Endothelial cell of umbilical vein (primary cell): ENCODE results near the gene TUBB3. TPM values are rescaled to one million over a fixed set of nuclear protein-coding genes. Genes with fewer than 3 reads are reported as not detected.
A peak's percentile ranks its signal among the peaks of the same experiment; 100 is the strongest.

Experiments
- BruUV-seq: library from RNA; stranded (reverse); fragments of 400-500 nt; replicated peaks from 2 replicates; lab custom pipeline; 2021; lab: Mats Ljungman, UMichigan
- CTCF ChIA-PET: fragments of 300-600, 350-600 bp; sonication (Branson Sonifier 250); formaldehyde crosslinking; loops from one replicate; lab custom pipeline; 2021; ENCODE audit warnings: antibody characterized with exemption, inconsistent platforms; lab: Charles Lee
- POLR2A ChIA-PET: fragments of 300-600, 350-600 bp; sonication (Branson Sonifier 250); formaldehyde crosslinking; loops from one replicate; lab custom pipeline; 2021; ENCODE audit warnings: antibody characterized with exemption, inconsistent platforms; lab: Charles Lee
- DNase-seq: peaks from one replicate; pipeline ENCODE4 v3.0.0-alpha.2; 2011; ENCODE audit warnings: low read depth, low spot score
- FAIRE-seq: peaks from 2 replicates; lab custom pipeline; 2011; peaks lifted over from hg19 to GRCh38; lab: Jason Lieb, UNC
- H2AFZ ChIP-seq: 2 replicates; pipeline ENCODE4 v1.6.0; 2012; ENCODE audit warnings: low read depth, low read length, control low read depth, inconsistent platforms
- H3K27ac ChIP-seq: 2 replicates; pipeline ENCODE4 v1.5.1; 2011; ENCODE audit warnings: low read depth, mild to moderate bottlenecking, control low read depth, low read length, moderate library complexity; ENCODE audit not compliant: insufficient read depth
- H3K27me3 ChIP-seq, 2 experiments: 2 replicates each; pipeline versions ENCODE4 v1.6.0 to v1.6.1; 2011; ENCODE audit warnings: low read length in 2 of 2, mixed read lengths in 1 of 2; ENCODE audit not compliant: control insufficient read depth in 2 of 2, insufficient read depth in 2 of 2
- H3K36me3 ChIP-seq, 2 experiments: 2 replicates in 1 of 2; 3 replicates in 1 of 2; pipeline ENCODE4 v1.5.1; 2011; ENCODE audit warnings: low read length in 2 of 2, mild to moderate bottlenecking in 1 of 2, moderate library complexity in 1 of 2; ENCODE audit not compliant: control insufficient read depth in 2 of 2, insufficient read depth in 2 of 2; ENCODE audit errors: extremely low read depth in 1 of 2
- H3K4me1 ChIP-seq: 3 replicates; pipeline ENCODE4 v1.5.1; 2011; ENCODE audit warnings: mild to moderate bottlenecking, low read length; ENCODE audit not compliant: control insufficient read depth, insufficient read depth; ENCODE audit errors: extremely low read depth
- H3K4me2 ChIP-seq: 2 replicates; pipeline ENCODE4 v1.6.1; 2011; ENCODE audit warnings: low read length, control low read depth, mixed read lengths; ENCODE audit not compliant: insufficient read depth
- H3K4me3 ChIP-seq, 3 experiments: fragments of 200-600 bp in 1 of 3; sonication (generic), shearing (Covaris generic) in 1 of 3; replicated peaks in 1 of 3; 2 replicates each; pipeline ENCODE4 v1.5.1; 2011 to 2016; ENCODE audit warnings: control low read depth in 3 of 3, low read length in 3 of 3, mild to moderate bottlenecking in 2 of 3, inconsistent platforms in 1 of 3, low read depth in 1 of 3, moderate library complexity in 1 of 3; ENCODE audit not compliant: insufficient read depth in 1 of 3
- H3K79me2 ChIP-seq: 2 replicates; pipeline ENCODE4 v1.6.0; 2012; ENCODE audit warnings: low read length, inconsistent platforms; ENCODE audit not compliant: control insufficient read depth, insufficient read depth
- H3K9ac ChIP-seq: replicated peaks from 2 replicates; pipeline ENCODE3; 2011; ENCODE audit warnings: low read length, control low read depth; ENCODE audit not compliant: insufficient read depth; ENCODE audit errors: extremely low read depth
- H3K9me1 ChIP-seq: replicated peaks from 3 replicates; pipeline ENCODE4 v1.6.0; 2011; ENCODE audit warnings: mild to moderate bottlenecking, low read length; ENCODE audit not compliant: control insufficient read depth, insufficient read depth; ENCODE audit errors: extremely low read depth
- H3K9me3 ChIP-seq: replicated peaks from 2 replicates; pipeline ENCODE4 v1.5.1; 2012; ENCODE audit warnings: low read length, inconsistent platforms; ENCODE audit not compliant: control insufficient read depth, insufficient read depth
- H4K20me1 ChIP-seq: replicated peaks from 2 replicates; pipeline ENCODE3; 2011; ENCODE audit warnings: mild to moderate bottlenecking, low read length; ENCODE audit not compliant: control insufficient read depth, insufficient read depth; ENCODE audit errors: extremely low read depth
- CTCF ChIP-seq, 2 donors: IDR thresholded peaks; 1 replicate in 1 of 2; 2 replicates in 1 of 2; pipeline ENCODE4 v1.5.1; 2011; ENCODE audit warnings: low read length in 2 of 2, mild to moderate bottlenecking in 2 of 2, moderate library complexity in 2 of 2, control low read depth in 1 of 2, inconsistent platforms in 1 of 2, low read depth in 1 of 2; ENCODE audit not compliant: insufficient read depth in 1 of 2; ENCODE audit errors: extremely low read depth in 1 of 2
- EZH2 ChIP-seq: IDR thresholded peaks from 2 replicates; pipeline ENCODE4 v1.6.1; 2012; ENCODE audit warnings: borderline replicate concordance, low read depth, mild to moderate bottlenecking, moderate library complexity, low read length, inconsistent platforms; ENCODE audit not compliant: severe bottlenecking
- FOS ChIP-seq: IDR thresholded peaks from 2 replicates; pipeline ENCODE4 v1.6.1; 2011; ENCODE audit warnings: mild to moderate bottlenecking, low read length, moderate library complexity, borderline replicate concordance; ENCODE audit not compliant: insufficient read depth
- GATA2 ChIP-seq: IDR thresholded peaks from 2 replicates; pipeline ENCODE4 v1.7.0; 2011; ENCODE audit warnings: low read depth, mild to moderate bottlenecking, moderate library complexity, mixed read lengths, low read length; ENCODE audit not compliant: insufficient read length, insufficient read depth
- JUN ChIP-seq: IDR thresholded peaks from 2 replicates; pipeline ENCODE4 v1.6.1; 2011; ENCODE audit warnings: borderline replicate concordance, low read depth; ENCODE audit not compliant: insufficient read length, insufficient read depth
- MYC ChIP-seq: IDR thresholded peaks from one replicate; pipeline ENCODE4 v1.6.1; 2011; ENCODE audit warnings: mild to moderate bottlenecking, low read depth, low read length
- POLR2A ChIP-seq: IDR thresholded peaks from 2 replicates; pipeline ENCODE4 v1.6.1; 2012; ENCODE audit warnings: low read depth, mild to moderate bottlenecking, control low read depth, low read length
- POLR2AphosphoS5 ChIP-seq: IDR thresholded peaks from 2 replicates; pipeline ENCODE4 v1.6.1; 2012; ENCODE audit warnings: low read depth, mild to moderate bottlenecking, control low read depth, low read length, moderate library complexity; ENCODE audit not compliant: insufficient read depth
- dilution Hi-C: fragments of 300-500 bp; cut with MboI; formaldehyde crosslinking; loops from one replicate; pipeline ENCODE4 v1.15.0; 2019; ENCODE audit warnings: low sequenced_read_pairs; ENCODE audit not compliant: extremely low pct_ligation_motif_present
- intact Hi-C: fragments of 100-400 bp; cut with micrococcal nuclease; formaldehyde crosslinking; loops from one replicate; pipeline ENCODE4 v1.10.0; 2022
- polyA plus RNA-seq, 4 experiments: library from polyadenylated mRNA; depleted of rRNA in 3 of 4; stranded (reverse) in 3 of 4; unstranded in 1 of 4; fragments of >200 nt; gene quantifications; 2 replicates each; pipeline versions ENCODE4 v1.2.1 to v1.2.3, GENCODE V29; 2011 to 2012; ENCODE audit warnings: missing spikeins in 1 of 4
- total RNA-seq: library from RNA; stranded (reverse); gene quantifications from 2 replicates; pipeline ENCODE4 v1.2.3, GENCODE V29; 2021
- TF ChIP-seq, protein P1 (sequence below): IDR thresholded peaks from 2 replicates; pipeline ENCODE4 v1.6.1; 2011; ENCODE audit not compliant: insufficient read depth, insufficient read length

The TUBB3 gene
- total and polyA plus RNA-seq, 2 donors (not counting 3 experiments of a cell fraction or from before 2014, with no cell fraction given), result 170 to 215 TPM

DNA sequence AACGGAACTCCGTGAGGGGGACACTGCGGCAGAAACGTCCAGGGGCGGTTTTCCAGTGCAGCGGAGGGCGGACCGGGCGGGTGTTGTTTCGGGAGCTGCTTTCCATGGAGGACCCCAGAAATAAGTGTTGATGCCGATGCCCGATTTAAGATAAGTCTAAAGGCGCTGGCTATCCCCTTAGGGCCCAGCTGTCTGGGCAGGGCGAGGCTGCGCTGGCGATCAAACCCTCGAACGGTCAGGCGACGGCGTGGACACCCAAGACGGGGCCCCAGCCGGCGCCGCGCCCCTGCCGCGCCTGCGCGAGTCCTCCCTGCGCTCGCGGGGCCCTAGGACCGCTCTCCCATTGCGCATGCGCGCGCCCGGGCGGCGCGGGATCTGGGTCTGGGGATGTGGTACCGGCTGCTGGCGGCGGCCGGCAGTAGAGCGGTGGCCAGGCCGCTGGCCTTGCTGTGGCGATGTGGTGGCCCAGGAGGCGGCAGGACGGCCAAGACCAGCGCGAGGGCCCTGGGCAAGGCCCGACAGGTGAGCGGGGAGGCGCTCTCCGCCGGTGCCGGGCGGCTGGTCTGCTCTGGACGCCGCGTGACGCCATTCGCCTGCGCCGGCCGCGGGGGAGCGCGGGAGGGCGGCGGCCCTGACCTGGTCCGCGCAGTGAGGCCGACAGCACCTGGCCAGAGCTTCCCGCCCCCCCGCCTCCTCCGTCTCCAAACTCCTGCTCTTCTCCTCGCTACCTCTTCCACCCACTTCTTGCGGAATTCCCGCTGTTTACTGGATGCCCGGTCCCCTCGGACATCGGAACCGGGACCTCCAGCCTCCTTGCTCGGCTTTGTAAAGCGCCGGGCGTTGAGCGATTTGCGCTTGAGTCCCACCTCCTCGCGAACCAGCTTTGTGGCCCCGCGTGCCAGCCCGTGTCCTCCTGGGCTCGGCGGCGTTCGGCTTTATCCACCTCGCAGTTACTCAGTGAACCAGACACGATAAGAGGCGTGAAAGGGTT, 49.4 kb downstream of the TUBB3 start:
- dilution Hi-C loops (no loop called here), intact Hi-C loops (loop anchor here (2.0 kb wide), 2 partner anchors 44 to 48 kb away; no protein-coding TSS in a partner anchor)
- Histone ChIP-seq H3K27ac (peak overlapping the region; percentile 77), H3K4me1 (peaks cover 20% of the 10 kb centered on the region), H3K4me3 (peak overlapping the region; percentile 90 to 95 (median 91)), H2AFZ (peak overlapping the region; percentile 87), H4K20me1 (no peaks in the 10 kb centered on the region), H3K79me2 (peaks cover 56% of the 10 kb centered on the region), H3K4me2 (peak overlapping the region; percentile 88), H3K36me3 (peaks cover 0 to 3% of the 10 kb centered on the region in 2 experiments), H3K27me3 (no peaks in the 10 kb centered on the region), H3K9ac (peak overlapping the region; percentile 95), H3K9me3 (no peaks in the 10 kb centered on the region), H3K9me1 (no peaks in the 10 kb centered on the region)
- DNase-seq (peak; percentile 93), FAIRE-seq (peak; percentile 75)
- ChIA-PET POLR2A (interaction anchor here (0.9 to 1.2 kb wide), 2 partner anchors 45 to 48 kb away, joined by 3 read pairs; no protein-coding TSS in a partner anchor), CTCF (interaction anchor here (0.8 kb wide), 1 partner anchor 47 kb away, joined by 3 read pairs; the partner anchor contains the start of gene DBNDD1)
- BruUV-seq, result no TSS peak
- TF ChIP-seq GATA2, result no peak
- no peak for TF ChIP-seq FOS
- TF ChIP-seq CTCF (IDR thresholded peaks at IDR 0.05; ENCODE audit: extremely low read depth in 1 of 2, insufficient read depth in 1 of 2, low read depth in 1 of 2, low read length in 2 of 2), result no peak
- TF ChIP-seq MYC, result peak; percentile 17
- peak; percentile 96 for TF ChIP-seq POLR2A
- TF ChIP-seq, protein P1, sequence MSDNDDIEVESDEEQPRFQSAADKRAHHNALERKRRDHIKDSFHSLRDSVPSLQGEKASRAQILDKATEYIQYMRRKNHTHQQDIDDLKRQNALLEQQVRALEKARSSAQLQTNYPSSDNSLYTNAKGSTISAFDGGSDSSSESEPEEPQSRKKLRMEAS, result peak; percentile 21
- no peak for TF ChIP-seq EZH2
- TF ChIP-seq JUN, result no peak
- peak; percentile 98 for TF ChIP-seq POLR2AphosphoS5
